ENCODE results near the gene DPY19L2.
"Not testable (repeated sequence)": the region's sequence is repeated elsewhere in the genome, so short reads cannot be mapped to it uniquely, and the experiment has no call there.

The DPY19L2 gene

GRCh38 chr12:63649517-63649916, 18.8 kb downstream of the DPY19L2 start:
- not testable (repeated sequence) for H3K4me3 ChIP-seq (replicated peaks; ENCODE audit: low read depth, low read length); H3K36me3 ChIP-seq (ENCODE audit: control insufficient read depth, insufficient read depth, low read length); DNase-seq (ENCODE audit: extremely low read depth, insufficient read length); H3K27me3 ChIP-seq (replicated peaks; ENCODE audit: control insufficient read depth, insufficient read depth, low read length)

GRCh38 chr12:63643381-63644140, 24.7 kb downstream of the DPY19L2 start:
- H3K36me3 ChIP-seq (ENCODE audit: control insufficient read depth, insufficient read depth, low read length); DNase-seq (ENCODE audit: extremely low read depth, insufficient read length); H3K27me3 ChIP-seq (replicated peaks; ENCODE audit: control insufficient read depth, insufficient read depth, low read length); H3K4me3 ChIP-seq (replicated peaks; ENCODE audit: low read depth, low read length): not testable (repeated sequence)

- H3K4me3 ChIP-seq (replicated peaks; ENCODE audit: low read depth, low read length); DNase-seq (ENCODE audit: extremely low read depth, insufficient read length); H3K27me3 ChIP-seq (replicated peaks; ENCODE audit: control insufficient read depth, insufficient read depth, low read length): not testable (repeated sequence)
Observed at GRCh38 chr12:63624258-63624657, 44.0 kb downstream of the DPY19L2 start.

GRCh38 chr12:63615544-63615943, 52.7 kb downstream of the DPY19L2 start:
- not testable (repeated sequence) for DNase-seq (ENCODE audit: extremely low read depth, insufficient read length); H3K27me3 ChIP-seq (replicated peaks; ENCODE audit: control insufficient read depth, insufficient read depth, low read length); H3K4me3 ChIP-seq (replicated peaks; ENCODE audit: low read depth, low read length)

More at GRCh38 chr12:63624258-63624657, 44.0 kb downstream of the DPY19L2 start:
- not testable (repeated sequence) for H3K36me3 ChIP-seq (ENCODE audit: control insufficient read depth, insufficient read depth, low read length)

GRCh38 chr12:63611285-63611684, 57.0 kb downstream of the DPY19L2 start:
- not testable (repeated sequence) for H3K27me3 ChIP-seq (replicated peaks; ENCODE audit: control insufficient read depth, insufficient read depth, low read length); DNase-seq (ENCODE audit: extremely low read depth, insufficient read length); H3K4me3 ChIP-seq (replicated peaks; ENCODE audit: low read depth, low read length); H3K36me3 ChIP-seq (ENCODE audit: control insufficient read depth, insufficient read depth, low read length)

More at GRCh38 chr12:63615544-63615943, 52.7 kb downstream of the DPY19L2 start:
- not testable (repeated sequence) for H3K36me3 ChIP-seq (ENCODE audit: control insufficient read depth, insufficient read depth, low read length)

GRCh38 chr12:63609281-63609680, 59.0 kb downstream of the DPY19L2 start:
- H3K27me3 ChIP-seq (replicated peaks; ENCODE audit: control insufficient read depth, insufficient read depth, low read length); H3K36me3 ChIP-seq (ENCODE audit: control insufficient read depth, insufficient read depth, low read length); H3K4me3 ChIP-seq (replicated peaks; ENCODE audit: low read depth, low read length); DNase-seq (ENCODE audit: extremely low read depth, insufficient read length): not testable (repeated sequence)

GRCh38 chr12:63604985-63605384, 63.3 kb downstream of the DPY19L2 start:
- not testable (repeated sequence) for H3K4me3 ChIP-seq (replicated peaks; ENCODE audit: low read depth, low read length); H3K27me3 ChIP-seq (replicated peaks; ENCODE audit: control insufficient read depth, insufficient read depth, low read length); DNase-seq (ENCODE audit: extremely low read depth, insufficient read length); H3K36me3 ChIP-seq (ENCODE audit: control insufficient read depth, insufficient read depth, low read length)

- DNase-seq (ENCODE audit: extremely low read depth, insufficient read length); H3K4me3 ChIP-seq (replicated peaks; ENCODE audit: low read depth, low read length); H3K36me3 ChIP-seq (ENCODE audit: control insufficient read depth, insufficient read depth, low read length); H3K27me3 ChIP-seq (replicated peaks; ENCODE audit: control insufficient read depth, insufficient read depth, low read length): not testable (repeated sequence)
Observed at GRCh38 chr12:63594828-63595227, 73.5 kb downstream of the DPY19L2 start.

- not testable (repeated sequence) for H3K4me3 ChIP-seq (replicated peaks; ENCODE audit: low read depth, low read length); H3K27me3 ChIP-seq (replicated peaks; ENCODE audit: control insufficient read depth, insufficient read depth, low read length); H3K36me3 ChIP-seq (ENCODE audit: control insufficient read depth, insufficient read depth, low read length); DNase-seq (ENCODE audit: extremely low read depth, insufficient read length)
Observed at GRCh38 chr12:63584426-63584825, 83.9 kb downstream of the DPY19L2 start.

- H3K27me3 ChIP-seq (replicated peaks; ENCODE audit: control insufficient read depth, insufficient read depth, low read length); DNase-seq (ENCODE audit: extremely low read depth, insufficient read length); H3K4me3 ChIP-seq (replicated peaks; ENCODE audit: low read depth, low read length); H3K36me3 ChIP-seq (ENCODE audit: control insufficient read depth, insufficient read depth, low read length): not testable (repeated sequence)
Observed at GRCh38 chr12:63583289-63583688, 85.0 kb downstream of the DPY19L2 start.

- DNase-seq (ENCODE audit: extremely low read depth, insufficient read length); H3K4me3 ChIP-seq (replicated peaks; ENCODE audit: low read depth, low read length); H3K36me3 ChIP-seq (ENCODE audit: control insufficient read depth, insufficient read depth, low read length); H3K27me3 ChIP-seq (replicated peaks; ENCODE audit: control insufficient read depth, insufficient read depth, low read length): not testable (repeated sequence)
Observed at GRCh38 chr12:63577631-63578030, 90.7 kb downstream of the DPY19L2 start.

- H3K36me3 ChIP-seq (ENCODE audit: control insufficient read depth, insufficient read depth, low read length); H3K4me3 ChIP-seq (replicated peaks; ENCODE audit: low read depth, low read length); H3K27me3 ChIP-seq (replicated peaks; ENCODE audit: control insufficient read depth, insufficient read depth, low read length); DNase-seq (ENCODE audit: extremely low read depth, insufficient read length): not testable (repeated sequence)
Observed at GRCh38 chr12:63572038-63572437, 96.3 kb downstream of the DPY19L2 start.

GRCh38 chr12:63558445-63558844, 109.8 kb downstream of the DPY19L2 start:
- H3K36me3 ChIP-seq (ENCODE audit: control insufficient read depth, insufficient read depth, low read length); H3K4me3 ChIP-seq (replicated peaks; ENCODE audit: low read depth, low read length); H3K27me3 ChIP-seq (replicated peaks; ENCODE audit: control insufficient read depth, insufficient read depth, low read length); DNase-seq (ENCODE audit: extremely low read depth, insufficient read length): not testable (repeated sequence)

GRCh38 chr12:63551397-63551796, 116.9 kb downstream of the DPY19L2 start:
- not testable (repeated sequence) for H3K4me3 ChIP-seq (replicated peaks; ENCODE audit: low read depth, low read length); H3K36me3 ChIP-seq (ENCODE audit: control insufficient read depth, insufficient read depth, low read length); H3K27me3 ChIP-seq (replicated peaks; ENCODE audit: control insufficient read depth, insufficient read depth, low read length); DNase-seq (ENCODE audit: extremely low read depth, insufficient read length)

- not testable (repeated sequence) for DNase-seq (ENCODE audit: extremely low read depth, insufficient read length); H3K4me3 ChIP-seq (replicated peaks; ENCODE audit: low read depth, low read length); H3K36me3 ChIP-seq (ENCODE audit: control insufficient read depth, insufficient read depth, low read length); H3K27me3 ChIP-seq (replicated peaks; ENCODE audit: control insufficient read depth, insufficient read depth, low read length)
Observed at GRCh38 chr12:63549034-63549433, 119.3 kb downstream of the DPY19L2 start.
